Breast epithelium (tissue), 4 donors: ENCODE data around the gene RFC1. TPM values are rescaled to one million over a fixed set of nuclear protein-coding genes. Genes with fewer than 3 reads are reported as not detected.
"Not testable (repeated sequence)": the region's sequence is repeated elsewhere in the genome, so short reads cannot be mapped to it uniquely, and the experiment has no call there.

ENCODE experiments used
- DNase-seq, 2 donors: peaks; one replicate each; pipeline ENCODE4 v3.0.0-alpha.2; 2019; ENCODE audit warnings: low spot score in 2 of 2
- H3K27ac ChIP-seq, 2 donors: fragments of 200-600 bp; sonication (generic) in 1 of 2; one replicate each; pipeline ENCODE4 v1.5.1; 2016 to 2019; ENCODE audit warnings: mild to moderate bottlenecking in 1 of 2
- H3K27me3 ChIP-seq, 2 donors: fragments of 200-600 bp; sonication (generic) in 1 of 2; one replicate each; pipeline versions ENCODE4 v1.5.1 to v1.6.0; 2017 to 2019; ENCODE audit warnings: control low read depth in 1 of 2, mild to moderate bottlenecking in 1 of 2
- H3K36me3 ChIP-seq: fragments of 200-600 bp; one replicate; pipeline ENCODE4 v1.5.1; 2019
- H3K4me1 ChIP-seq, 2 donors: fragments of 200-600 bp; sonication (generic); one replicate each; pipeline ENCODE4 v1.5.1; 2016 to 2019; ENCODE audit warnings: control low read depth in 1 of 2
- H3K4me3 ChIP-seq, 3 donors: fragments of 200-600 bp; sonication (generic); 1 replicate in 2 of 3; 2 replicates in 1 of 3; pipeline ENCODE4 v1.5.1; 2016 to 2019; ENCODE audit warnings: mild to moderate bottlenecking in 3 of 3, moderate library complexity in 2 of 3
- H3K9me3 ChIP-seq, 2 donors: fragments of 200-600 bp; sonication (generic) in 1 of 2; one replicate each; pipeline ENCODE4 v1.5.1; 2016 to 2019; ENCODE audit warnings: control low read depth in 1 of 2
- CTCF ChIP-seq, 3 donors: fragments of 450-650 bp; IDR thresholded peaks; one replicate each; pipeline ENCODE4 v1.5.1; 2016 to 2017; ENCODE audit warnings: antibody characterized with exemption in 3 of 3, mild to moderate bottlenecking in 3 of 3, moderate library complexity in 3 of 3
- POLR2A ChIP-seq: fragments of 450-650 bp; IDR thresholded peaks from one replicate; pipeline ENCODE4 v1.6.1; 2016; ENCODE audit warnings: antibody characterized with exemption, mild to moderate bottlenecking, moderate library complexity
- POLR2AphosphoS5 ChIP-seq, 3 donors: sonication (generic); formaldehyde crosslinking; IDR thresholded peaks; one replicate each; pipeline ENCODE4 v1.6.1; 2017; ENCODE audit warnings: antibody characterized with exemption in 3 of 3
- intact Hi-C: fragments of 100-400 bp; cut with DNase I; formaldehyde crosslinking; loops from one replicate; pipeline ENCODE4 v1.15.1; 2023; ENCODE audit warnings: low total_unique reads
- total RNA-seq, 3 donors: library from RNA; depleted of rRNA; stranded (reverse); fragments of >200 nt; gene quantifications; one replicate each; pipeline ENCODE4 v1.1.0, GENCODE V29; 2016

The RFC1 gene
- total RNA-seq, 3 donors from 2014 or later: 39.3 to 43.6 (median 41.8) TPM

- H3K36me3 ChIP-seq: no peaks in the 10 kb centered on the region
These were observed 85.4 kb downstream of the RFC1 start for GRCh38 chr4:39280770-39281169.

GRCh38 chr4:39279416-39279815, 86.7 kb downstream of the RFC1 start:
- no peaks in the 10 kb centered on the region for H3K27me3 ChIP-seq
- H3K27ac ChIP-seq: no peak overlapping the region
- DNase-seq: no peak
- peaks cover 6% of the 10 kb centered on the region for H3K36me3 ChIP-seq
- no peaks in the 10 kb centered on the region for H3K9me3 ChIP-seq
- no peaks in the 10 kb centered on the region for H3K4me1 ChIP-seq
- intact Hi-C loops: no loop called here
- H3K4me3 ChIP-seq: no peak overlapping the region
- TF ChIP-seq POLR2A (no peak), CTCF (IDR thresholded peaks at IDR 0.05) (no peak), POLR2AphosphoS5 (IDR thresholded peaks at IDR 0.05) (no peak)

More at GRCh38 chr4:39280770-39281169, 85.4 kb downstream of the RFC1 start:
- Histone ChIP-seq H3K9me3 (no peaks in the 10 kb centered on the region), H3K4me1 (no peaks in the 10 kb centered on the region), H3K27me3 (no peaks in the 10 kb centered on the region), H3K27ac (no peak overlapping the region), H3K4me3 (no peak overlapping the region)
- DNase-seq: no peak
- intact Hi-C loops: no loop called here
- TF ChIP-seq CTCF (IDR thresholded peaks at IDR 0.05): no peak
- TF ChIP-seq POLR2AphosphoS5 (IDR thresholded peaks at IDR 0.05): no peak
- no peak for TF ChIP-seq POLR2A

GRCh38 chr4:39278476-39278875, 87.7 kb downstream of the RFC1 start:
- Histone ChIP-seq H3K4me3 (no peak overlapping the region), H3K36me3 (peaks cover 7% of the 10 kb centered on the region), H3K4me1 (no peaks in the 10 kb centered on the region), H3K9me3 (no peaks in the 10 kb centered on the region), H3K27ac (no peak overlapping the region), H3K27me3 (no peaks in the 10 kb centered on the region)
- intact Hi-C loops: no loop called here
- DNase-seq: no peak
- TF ChIP-seq POLR2AphosphoS5 (IDR thresholded peaks at IDR 0.05) (no peak), CTCF (IDR thresholded peaks at IDR 0.05) (no peak), POLR2A (no peak)

DNA sequence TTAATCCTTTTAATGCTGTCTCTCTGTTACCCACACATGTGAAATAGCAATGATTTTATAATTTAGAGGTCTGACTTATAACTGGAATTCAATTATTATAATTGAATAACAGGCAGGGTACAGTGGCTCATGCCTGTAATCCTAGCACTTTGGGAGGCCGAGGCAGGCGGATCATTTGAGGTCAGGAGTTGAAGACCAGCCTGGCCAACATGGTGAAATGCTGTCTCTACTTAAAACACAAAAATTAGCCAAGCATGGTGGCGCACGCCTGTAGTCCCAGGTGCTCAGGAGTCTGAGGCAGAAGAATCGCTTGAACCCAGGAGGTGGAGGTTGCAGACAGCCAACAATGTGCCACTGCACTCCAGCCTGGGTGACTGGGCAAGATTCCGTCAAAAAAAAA, 88.5 kb downstream of the RFC1 start:
- H3K9me3 ChIP-seq, H3K4me3 ChIP-seq, H3K36me3 ChIP-seq, H3K27me3 ChIP-seq, H3K4me1 ChIP-seq, intact Hi-C loops, DNase-seq, H3K27ac ChIP-seq: not testable (repeated sequence)

DNA sequence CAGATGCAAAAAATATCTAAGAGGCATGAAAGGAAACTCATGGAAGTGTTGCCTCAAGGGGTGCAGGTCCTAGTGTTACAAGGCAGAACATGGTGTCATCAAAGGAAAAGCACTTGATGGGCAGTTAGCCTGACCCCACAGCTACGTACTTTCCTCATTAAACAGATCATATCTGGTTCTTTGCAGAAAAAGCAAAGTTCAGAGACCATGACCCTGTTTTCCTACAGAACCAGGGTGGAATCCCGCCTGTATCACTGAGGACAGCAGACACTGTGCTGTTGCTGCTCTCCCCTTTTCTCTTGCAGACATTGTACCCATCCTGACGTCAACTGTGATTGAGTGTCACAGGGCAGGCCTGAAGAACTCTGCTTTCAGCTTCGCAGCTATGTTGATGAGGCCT, 91.7 kb downstream of the RFC1 start:
- peaks cover 7% of the 10 kb centered on the region for H3K36me3 ChIP-seq
- no peak overlapping the region for H3K4me3 ChIP-seq
- no peak overlapping the region for H3K27ac ChIP-seq
- H3K9me3 ChIP-seq: no peaks in the 10 kb centered on the region
- H3K4me1 ChIP-seq: no peaks in the 10 kb centered on the region
- H3K27me3 ChIP-seq: no peaks in the 10 kb centered on the region
- no peak for TF ChIP-seq CTCF (IDR thresholded peaks at IDR 0.05)
- TF ChIP-seq POLR2A: no peak
- TF ChIP-seq POLR2AphosphoS5 (IDR thresholded peaks at IDR 0.05): no peak
- DNase-seq: no peak
- intact Hi-C loops: no loop called here

GRCh38 chr4:39263895-39264294, 102.3 kb downstream of the RFC1 start:
- Histone ChIP-seq H3K36me3 (no peaks in the 10 kb centered on the region), H3K4me3 (no peak overlapping the region), H3K27ac (no peak overlapping the region), H3K9me3 (no peaks in the 10 kb centered on the region), H3K27me3 (no peaks in the 10 kb centered on the region), H3K4me1 (no peaks in the 10 kb centered on the region)
- intact Hi-C loops: no loop called here
- DNase-seq: no peak
- TF ChIP-seq POLR2AphosphoS5 (IDR thresholded peaks at IDR 0.05): no peak
- TF ChIP-seq POLR2A: no peak
- TF ChIP-seq CTCF (IDR thresholded peaks at IDR 0.05): no peak
